NCI-H1092 (cell line): ENCODE results near the gene BICDL1.

Experiments
- DNase-seq: peaks from one replicate; lab custom pipeline; 2025; lab: John Stamatoyannopoulos, UW

Gene BICDL1

DNA sequence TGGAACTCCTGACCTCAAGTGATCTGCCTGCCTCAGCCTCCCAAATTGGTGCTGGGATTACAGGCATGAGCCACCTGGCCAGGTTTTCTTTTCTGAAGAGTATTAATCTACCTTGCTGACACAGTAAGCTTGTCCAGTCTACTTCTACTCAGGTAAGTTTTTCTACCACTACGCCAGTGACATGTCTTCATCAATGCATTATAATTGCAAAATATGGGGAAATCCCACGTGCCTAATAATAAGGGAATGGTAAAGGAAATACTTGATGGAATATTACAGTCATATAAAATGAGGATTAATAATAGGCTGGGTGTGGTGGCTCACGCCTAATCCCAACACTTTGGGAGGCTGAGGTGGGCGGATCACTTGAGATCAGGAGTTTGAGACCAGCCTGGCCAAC, 65.3 kb downstream of the BICDL1 start:
- no peak for DNase-seq

DNA sequence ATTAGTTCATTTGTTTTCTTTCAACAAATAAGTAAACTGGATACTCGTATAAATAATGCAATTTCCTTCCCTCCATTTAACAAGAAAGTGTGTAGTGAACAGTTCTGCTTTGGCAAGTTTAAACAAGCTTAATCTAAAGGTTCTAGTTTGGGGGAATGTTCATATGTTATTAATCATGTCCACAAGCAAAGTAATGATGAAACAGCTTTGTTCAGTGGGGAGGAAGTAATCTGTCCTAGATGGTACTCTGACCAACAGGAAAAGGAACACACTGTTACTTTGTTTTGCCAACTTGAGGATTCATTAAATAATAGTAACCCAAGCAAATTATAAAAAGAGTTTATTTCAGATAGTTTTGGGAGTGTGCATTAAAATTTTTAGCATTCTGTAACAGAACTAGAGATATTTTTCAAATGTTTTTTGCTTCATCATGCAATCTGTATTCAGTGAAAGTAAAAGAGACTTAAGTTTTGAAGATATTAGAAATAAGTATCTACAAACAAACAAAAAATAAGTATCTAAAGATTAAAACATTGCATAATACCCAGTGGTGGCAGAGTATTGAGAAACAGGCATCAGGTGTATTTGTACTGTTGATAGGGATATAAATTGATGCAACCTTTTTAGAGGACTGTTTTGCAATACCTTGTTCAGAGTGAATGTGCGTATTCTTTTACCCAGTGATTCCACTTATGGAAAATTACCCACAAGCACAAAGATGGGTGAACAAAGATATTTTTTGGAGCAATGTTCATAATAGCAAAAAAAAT, 66.4 kb downstream of the BICDL1 start:
- DNase-seq, result no peak

GRCh38 chr12:120056739-120057138, 67.7 kb downstream of the BICDL1 start:
- no peak for DNase-seq

DNA sequence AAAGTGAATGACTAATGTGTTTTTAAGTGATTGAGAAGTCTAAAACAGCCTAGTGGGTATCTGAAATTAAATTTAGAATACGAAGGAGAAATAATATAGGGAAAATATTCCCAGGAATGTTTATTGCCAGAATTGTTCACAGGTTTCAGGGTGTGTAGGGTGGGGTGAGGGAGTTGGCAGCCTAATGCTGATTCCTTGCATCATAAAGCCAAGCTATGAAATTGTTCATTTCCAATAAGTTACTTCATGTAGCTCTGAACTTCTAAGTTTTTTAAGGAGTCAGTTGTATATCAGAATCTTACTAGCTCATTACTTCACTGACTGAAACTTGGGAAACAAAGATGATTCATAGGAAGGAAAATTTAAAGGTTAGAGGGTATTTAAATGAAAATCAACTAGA, 71.2 kb downstream of the BICDL1 start:
- DNase-seq, result no peak

DNA sequence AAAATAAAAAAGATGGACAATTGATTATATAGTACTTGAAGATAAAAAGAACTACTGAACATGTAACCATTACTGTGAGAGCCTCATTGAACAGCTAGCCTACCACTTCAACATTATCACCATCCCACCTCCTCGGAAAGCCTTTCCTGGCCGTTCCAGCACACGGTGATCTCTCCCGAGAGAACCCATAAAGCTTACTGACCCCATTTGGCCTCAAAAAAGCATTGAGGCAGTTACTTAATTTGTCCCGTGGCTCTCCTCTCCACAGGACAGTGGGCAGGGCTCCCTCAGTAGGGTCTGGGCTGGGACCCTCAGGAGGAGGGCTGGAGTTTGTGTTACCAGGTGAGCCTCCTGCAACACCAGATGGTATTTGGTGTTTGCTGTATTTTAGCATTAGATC, 71.7 kb downstream of the BICDL1 start:
- no peak for DNase-seq

- no peak for DNase-seq
These were observed 72.7 kb downstream of the BICDL1 start for GRCh38 chr12:120061575-120062214.

GRCh38 chr12:120062976-120063579, 74.0 kb downstream of the BICDL1 start:
- no peak for DNase-seq

DNA sequence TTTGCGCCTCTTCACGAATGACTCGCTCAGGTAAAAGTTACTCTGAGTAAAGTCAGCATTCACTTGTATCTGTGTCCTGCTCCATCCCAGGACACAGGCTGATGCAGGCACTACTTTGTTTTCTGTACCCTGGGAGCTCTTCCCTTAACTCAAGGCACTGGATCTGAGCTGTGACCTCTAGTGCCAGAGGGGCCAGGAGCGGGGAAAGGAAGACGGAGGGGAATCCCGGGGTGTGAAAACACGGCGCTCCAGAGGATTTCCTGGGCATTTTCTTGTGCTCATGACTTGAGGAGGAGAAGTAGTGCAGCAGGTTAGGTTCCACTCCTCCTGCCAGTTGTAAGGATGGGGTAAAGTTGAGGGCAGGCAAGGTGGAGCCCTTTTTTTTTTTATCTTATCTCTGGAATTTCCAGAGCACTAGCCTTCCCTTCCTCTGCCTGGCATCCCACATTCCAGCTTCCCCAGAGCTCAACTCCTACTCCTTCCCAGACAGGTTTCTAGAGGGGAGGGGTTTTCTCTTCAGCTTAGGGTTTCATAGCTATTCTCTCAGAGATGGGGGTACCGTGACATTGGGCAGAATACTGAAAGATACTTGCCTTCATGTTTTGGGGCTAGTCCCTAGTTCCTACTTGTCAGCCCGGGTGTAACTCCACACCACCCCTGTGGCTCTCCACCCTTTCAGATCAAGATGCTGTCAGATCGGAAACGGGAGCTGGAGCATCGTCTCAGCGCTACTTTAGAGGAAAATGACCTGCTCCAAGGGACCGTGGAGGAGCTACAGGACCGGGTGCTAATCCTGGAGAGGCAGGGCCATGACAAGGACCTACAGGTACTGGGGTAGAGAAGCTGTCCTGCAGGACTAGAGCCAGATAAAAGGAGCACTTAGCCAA, 75.3 kb downstream of the BICDL1 start:
- no peak for DNase-seq

DNA sequence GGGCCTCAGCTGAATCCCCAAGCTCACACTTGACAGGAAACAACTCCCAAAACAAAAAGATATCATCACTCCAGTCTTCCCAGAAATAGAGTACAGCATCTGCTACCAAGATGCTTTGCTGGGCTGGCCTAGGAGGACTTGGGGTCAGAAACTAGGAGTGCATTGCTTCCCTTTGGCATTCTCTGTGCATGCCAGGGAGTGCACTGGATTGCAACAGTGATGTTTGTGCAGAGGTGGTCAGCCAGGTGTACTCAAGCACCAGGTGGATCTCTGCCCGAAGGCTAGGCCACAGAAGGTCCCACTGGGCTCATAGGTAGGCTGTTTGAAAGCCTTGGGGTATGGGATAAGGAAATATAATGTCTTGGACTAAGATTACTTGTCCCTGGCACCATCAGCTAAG, 76.4 kb downstream of the BICDL1 start:
- no peak for DNase-seq

- DNase-seq, result no peak
These were observed 77.3 kb downstream of the BICDL1 start for GRCh38 chr12:120066341-120066740.

- DNase-seq, result no peak
These were observed 78.2 kb downstream of the BICDL1 start for GRCh38 chr12:120067084-120067869.

GRCh38 chr12:120067901-120068300, 78.9 kb downstream of the BICDL1 start:
- DNase-seq, result no peak

- DNase-seq, result no peak
These were observed 80.2 kb downstream of the BICDL1 start for GRCh38 chr12:120069278-120069677.

- no peak for DNase-seq
These were observed 82.5 kb downstream of the BICDL1 start for GRCh38 chr12:120071493-120072020.

DNA sequence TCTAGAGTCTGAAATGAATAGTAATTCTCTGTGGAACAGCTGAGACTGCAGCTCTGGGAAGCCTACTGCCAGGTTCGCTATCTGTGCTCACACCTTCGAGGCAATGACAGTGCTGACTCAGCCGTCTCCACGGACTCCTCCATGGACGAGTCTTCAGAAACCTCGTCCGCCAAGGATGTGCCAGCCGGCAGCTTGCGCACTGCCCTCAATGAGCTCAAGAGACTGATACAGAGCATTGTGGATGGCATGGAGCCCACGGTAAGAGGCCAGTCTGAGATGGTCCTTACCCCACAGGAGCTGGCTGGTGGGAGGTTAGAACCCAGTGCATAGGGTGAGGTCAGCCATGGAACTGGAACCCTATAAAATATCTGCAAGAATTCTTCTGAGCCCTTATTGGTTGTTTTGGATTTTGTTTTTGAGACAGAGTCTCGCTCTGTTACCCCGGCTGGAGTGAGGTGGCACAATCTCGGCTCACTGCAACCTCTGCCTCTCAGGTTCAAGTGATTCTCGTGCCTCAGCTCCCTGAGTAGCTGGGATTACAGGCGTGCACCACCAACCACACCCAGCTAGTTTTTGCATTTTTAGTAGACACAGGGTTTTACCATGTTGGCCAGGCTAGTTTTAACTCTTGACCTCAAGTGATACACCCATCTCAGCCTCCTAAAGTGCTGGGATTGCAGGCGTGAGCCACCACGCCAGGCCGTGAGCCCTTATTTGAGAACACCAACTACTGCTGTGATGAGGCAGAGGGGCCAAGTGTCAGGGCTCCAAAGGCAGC, 83.6 kb downstream of the BICDL1 start:
- no peak for DNase-seq

DNA sequence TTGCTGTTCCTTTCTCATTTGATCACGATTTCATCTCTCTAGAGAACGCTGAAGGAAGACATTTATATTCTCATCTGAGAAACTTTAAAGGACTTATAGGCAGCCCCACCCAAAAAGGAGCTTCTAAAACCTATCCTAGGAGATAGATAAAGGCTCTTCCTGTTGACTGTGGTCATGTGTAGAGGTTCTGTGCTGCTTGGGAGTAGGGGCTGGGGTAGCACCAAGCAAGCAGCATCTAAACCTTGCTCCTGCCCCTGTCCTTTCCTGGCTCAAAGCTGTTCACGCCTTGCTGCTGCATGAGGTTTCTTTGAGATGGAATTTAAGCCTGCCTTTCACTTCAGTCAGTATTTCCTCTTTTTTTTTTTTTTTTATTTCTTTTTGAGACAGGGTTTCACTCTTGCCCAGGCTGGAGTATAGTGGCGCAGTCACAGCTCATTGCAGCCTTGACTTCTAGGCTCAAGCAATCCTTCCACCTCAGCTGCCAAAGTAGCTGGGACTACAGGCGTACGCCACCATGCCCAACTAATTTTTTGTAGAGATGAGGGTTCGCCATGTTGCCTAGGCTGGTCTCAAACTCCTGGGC, 86.1 kb downstream of the BICDL1 start:
- DNase-seq, result no peak

GRCh38 chr12:120076651-120077050, 87.6 kb downstream of the BICDL1 start:
- DNase-seq, result no peak

- no peak for DNase-seq
These were observed 88.2 kb downstream of the BICDL1 start for GRCh38 chr12:120077260-120077659.

DNA sequence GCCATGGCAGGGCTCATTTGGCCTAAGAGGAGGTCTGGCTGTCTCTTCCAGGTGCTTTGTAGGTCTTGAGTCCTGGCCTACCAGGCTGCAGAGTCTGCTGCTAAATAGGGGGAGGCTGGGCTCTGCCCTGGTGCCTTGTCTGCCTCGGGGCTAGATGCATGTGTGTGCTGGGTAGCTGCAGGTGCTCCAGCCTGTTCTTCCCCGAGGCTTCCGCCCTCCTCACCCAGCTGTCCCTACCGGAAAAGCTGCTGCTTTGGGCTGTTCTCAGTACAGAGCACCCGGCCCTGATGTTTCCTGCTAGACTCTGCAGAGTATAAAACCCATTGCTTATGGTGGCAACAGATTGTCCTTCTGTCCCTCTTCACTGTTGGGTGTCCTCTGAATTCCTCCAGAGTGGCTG, 89.8 kb downstream of the BICDL1 start:
- DNase-seq, result no peak
